HG03439 (cell line): ENCODE measurements around the gene BAHCC1.
"Not testable (repeated sequence)": the region's sequence is repeated elsewhere in the genome, so short reads cannot be mapped to it uniquely, and the experiment has no call there.

Source experiments
- ATAC-seq: cut with Tn5 transposase; IDR thresholded peaks from one replicate; pipeline ENCODE4 v1.9.1; 2021; ENCODE audit warnings: mild to moderate bottlenecking, moderate library complexity; ENCODE audit not compliant: unreplicated experiment

BAHCC1 gene

GRCh38 chr17:81425716-81426392 lies 30.6 kb downstream of the BAHCC1 start:
- not testable (repeated sequence) for ATAC-seq

- no peak for ATAC-seq
Observed at GRCh38 chr17:81426393-81427172, 31.3 kb downstream of the BAHCC1 start.

- no peak for ATAC-seq
Observed at GRCh38 chr17:81427173-81428120, 32.2 kb downstream of the BAHCC1 start.

GRCh38 chr17:81428121-81428515 lies 32.9 kb downstream of the BAHCC1 start:
- ATAC-seq: no peak

GRCh38 chr17:81428516-81428915 lies 33.3 kb downstream of the BAHCC1 start:
- ATAC-seq: no peak

- ATAC-seq: no peak
Observed at GRCh38 chr17:81428948-81429774, 33.9 kb downstream of the BAHCC1 start.

- ATAC-seq: no peak
Observed at GRCh38 chr17:81429821-81430551, 34.7 kb downstream of the BAHCC1 start.

GRCh38 chr17:81431545-81432482 lies 36.6 kb downstream of the BAHCC1 start:
- no peak for ATAC-seq

- no peak for ATAC-seq
Observed at GRCh38 chr17:81432941-81433340, 37.7 kb downstream of the BAHCC1 start.

- ATAC-seq: no peak
Observed at GRCh38 chr17:81433656-81434055, 38.4 kb downstream of the BAHCC1 start.

- no peak for ATAC-seq
Observed at GRCh38 chr17:81434072-81434471, 38.8 kb downstream of the BAHCC1 start.

GRCh38 chr17:81434681-81435417 lies 39.6 kb downstream of the BAHCC1 start:
- no peak for ATAC-seq

GRCh38 chr17:81435652-81436293 lies 40.5 kb downstream of the BAHCC1 start:
- ATAC-seq: no peak

- ATAC-seq: no peak
Observed at GRCh38 chr17:81436294-81436849, 41.1 kb downstream of the BAHCC1 start.

GRCh38 chr17:81437191-81437651 lies 42.0 kb downstream of the BAHCC1 start:
- no peak for ATAC-seq

GRCh38 chr17:81438007-81438659 lies 42.9 kb downstream of the BAHCC1 start:
- no peak for ATAC-seq

- ATAC-seq: no peak
Observed at GRCh38 chr17:81438688-81439087, 43.4 kb downstream of the BAHCC1 start.
